Heart left ventricle (tissue), 16 donors: ENCODE measurements around the gene SNX2. TPM values are rescaled to one million over a fixed set of nuclear protein-coding genes. Genes with fewer than 3 reads are reported as not detected.
A peak's percentile ranks its signal among the peaks of the same experiment; 100 is the strongest.

Experiments used
- ATAC-seq, 4 donors: fragments of 200-7000 bp; cut with Tn5 transposase; one replicate each; pipeline ENCODE4 v1.9.1; 2020 to 2022; ENCODE audit warnings: moderate library complexity in 4 of 4, mild to moderate bottlenecking in 3 of 4, moderate number of reproducible peaks in 1 of 4
- DNase-seq, 5 donors: peaks; one replicate each; pipeline ENCODE4 v3.0.0-alpha.2; 2020
- H3K27ac ChIP-seq, 12 donors: fragments of 200-600 bp; sonication (generic) in 4 of 12; one replicate each; pipeline versions ENCODE4 v1.5.0 to v1.8.0; 2016 to 2022; ENCODE audit warnings: mild to moderate bottlenecking in 2 of 12
- H3K27me3 ChIP-seq, 9 donors: fragments of 200-600 bp; sonication (generic) in 2 of 9; one replicate each; pipeline versions ENCODE4 v1.5.1 to v1.8.0; 2016 to 2022; ENCODE audit warnings: mild to moderate bottlenecking in 3 of 9
- H3K36me3 ChIP-seq, 9 donors: fragments of 200-600 bp; sonication (generic) in 2 of 9; one replicate each; pipeline versions ENCODE4 v1.5.0 to v1.8.0; 2018 to 2022; ENCODE audit warnings: mild to moderate bottlenecking in 2 of 9
- H3K4me1 ChIP-seq, 12 donors: fragments of 200-600 bp; sonication (generic) in 4 of 12; one replicate each; pipeline versions ENCODE4 v1.5.0 to v1.8.0; 2016 to 2022; ENCODE audit warnings: mild to moderate bottlenecking in 3 of 12
- H3K4me3 ChIP-seq, 12 donors: fragments of 200-600 bp; sonication (generic) in 4 of 12; one replicate each; pipeline versions ENCODE4 v1.5.0 to v1.8.0; 2017 to 2022; ENCODE audit warnings: mild to moderate bottlenecking in 9 of 12, moderate library complexity in 4 of 12
- H3K9me3 ChIP-seq, 12 donors: fragments of 200-600 bp; sonication (generic) in 4 of 12; one replicate each; pipeline versions ENCODE4 v1.5.0 to v1.8.0; 2016 to 2022; ENCODE audit warnings: mild to moderate bottlenecking in 1 of 12
- POLR2A ChIP-seq, 2 donors: fragments of 450-650 bp; IDR thresholded peaks; one replicate each; pipeline ENCODE4 v1.6.1; 2017; ENCODE audit warnings: antibody characterized with exemption in 2 of 2, mild to moderate bottlenecking in 2 of 2, moderate library complexity in 2 of 2
- WGBS, 4 donors: extraction: QIAGEN DNeasy Blood & Tissue Kit in 2 of 4; methylation state at CpG; one replicate each; pipeline versions ENCODE4 v1.1.5 to v1.1.7; 2013 to 2018; 5-methylcytosine and 5-hydroxymethylcytosine counted together
- intact Hi-C, 10 donors: fragments of 100-400 bp; cut with DNase I; formaldehyde crosslinking; loops; one replicate each; pipeline versions ENCODE4 v1.11.1 to v1.14.2; 2022
- polyA plus RNA-seq, 2 donors: library from polyadenylated mRNA; stranded (reverse); fragments of 200-250 nt; gene quantifications; one replicate each; pipeline ENCODE4 v1.2.3, GENCODE V29; 2013
- total RNA-seq, 9 donors: library from RNA; depleted of rRNA in 2 of 9; stranded (reverse); fragments of >200 nt in 2 of 9; fragmentation: NEBNext Ultra II Directional in 3 of 9; extraction: Animal tissue kit (Norgen Biotek cat#: 25700) in 3 of 9; gene quantifications; one replicate each; pipeline versions ENCODE4 v1.1.0 to v1.2.4, GENCODE V29; 2016 to 2023
- TF ChIP-seq, protein P1 (sequence below), 12 donors: fragments of 200-600 bp; sonication (generic) in 4 of 12; IDR thresholded peaks; one replicate each; pipeline versions ENCODE4 v1.5.0 to v1.8.0; 2018 to 2022; ENCODE audit warnings: antibody characterized with exemption in 12 of 12, mild to moderate bottlenecking in 5 of 12
- donor health status: ischemic (EF 13 %, LVEDD 7.1; RV severe dilation, severe dysfunction).
- donor health status: healthy with polysubstance abuse.
- donor health status: DM: no; HTN: yes; CAD: no.
- donor health status: DM: no; HTN: no; CAD: no.
- donor health status: ischemic (EF 25% LVEDD 6.9; RV normal size, moderate dysfunction).
- donor health status: ischemic (EF 25% LVEDD 5.7; RV mildly dilated, moderate dysfunction).
- donor health status: healthy.
- donor health status: DM: yes; HTN: yes; CAD: no.
- donor health status: ischemic (EF 35%, LVEDD 5.7; RV mildly dilated, moderate dysfunction).
- donor health status: nonischemic (EF 11% LVEDD 7.7; RV severe dilation, severe dysfunction).
- donor health status: DM: yes; HTN: yes; CAD: no.
- donor health status: PGD.
- donor health status: ischemic (EF 29% LVEDD 5.4; RV normal size, mild dysfunction).
- donor health status: nonischemic (EF 23%, LVEDD 6.1; RV moderate dilation, normal function).

SNX2 gene
- total and polyA plus RNA-seq, 11 donors: 16.2 to 67.3 (median 33.4) TPM

DNA sequence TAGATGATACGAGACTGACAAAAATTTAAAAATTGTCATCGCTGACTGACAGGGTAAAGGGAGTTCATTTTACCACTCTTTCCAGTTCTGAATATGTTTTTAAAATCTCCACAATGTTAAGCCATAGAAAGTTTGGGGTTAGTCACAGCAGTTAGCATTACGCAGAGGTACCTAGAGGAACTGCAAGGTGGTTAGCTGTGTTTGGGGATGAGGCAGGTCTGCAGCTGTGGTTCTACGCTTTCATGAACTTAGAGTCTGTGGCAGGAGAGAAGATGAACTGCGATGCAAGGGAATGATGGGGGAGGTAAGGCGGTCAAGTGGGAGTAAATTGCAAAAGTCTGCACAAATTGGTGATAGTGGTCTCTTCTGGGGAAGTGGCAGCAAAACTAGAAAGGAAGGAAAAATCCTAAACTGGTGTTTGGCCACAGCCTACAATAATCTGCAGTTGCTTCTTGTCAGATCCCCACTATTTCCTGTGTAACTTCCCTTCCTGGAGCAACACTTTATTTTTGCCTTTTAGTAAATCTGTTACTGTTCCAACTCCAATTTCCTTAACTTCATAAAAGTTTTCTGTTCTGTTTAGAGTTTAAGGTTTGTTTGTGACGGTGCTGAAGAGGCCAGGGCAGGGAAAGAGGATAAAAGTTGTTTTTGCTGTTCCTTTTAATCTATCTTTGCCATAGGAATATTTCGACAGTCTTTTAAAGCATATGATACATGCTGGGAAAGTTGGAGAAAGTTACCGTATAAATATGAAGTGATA, 38.6 kb upstream of the SNX2 start:
- TF ChIP-seq POLR2A (IDR thresholded peaks at IDR 0.05): no peak
- TF ChIP-seq, protein P1, sequence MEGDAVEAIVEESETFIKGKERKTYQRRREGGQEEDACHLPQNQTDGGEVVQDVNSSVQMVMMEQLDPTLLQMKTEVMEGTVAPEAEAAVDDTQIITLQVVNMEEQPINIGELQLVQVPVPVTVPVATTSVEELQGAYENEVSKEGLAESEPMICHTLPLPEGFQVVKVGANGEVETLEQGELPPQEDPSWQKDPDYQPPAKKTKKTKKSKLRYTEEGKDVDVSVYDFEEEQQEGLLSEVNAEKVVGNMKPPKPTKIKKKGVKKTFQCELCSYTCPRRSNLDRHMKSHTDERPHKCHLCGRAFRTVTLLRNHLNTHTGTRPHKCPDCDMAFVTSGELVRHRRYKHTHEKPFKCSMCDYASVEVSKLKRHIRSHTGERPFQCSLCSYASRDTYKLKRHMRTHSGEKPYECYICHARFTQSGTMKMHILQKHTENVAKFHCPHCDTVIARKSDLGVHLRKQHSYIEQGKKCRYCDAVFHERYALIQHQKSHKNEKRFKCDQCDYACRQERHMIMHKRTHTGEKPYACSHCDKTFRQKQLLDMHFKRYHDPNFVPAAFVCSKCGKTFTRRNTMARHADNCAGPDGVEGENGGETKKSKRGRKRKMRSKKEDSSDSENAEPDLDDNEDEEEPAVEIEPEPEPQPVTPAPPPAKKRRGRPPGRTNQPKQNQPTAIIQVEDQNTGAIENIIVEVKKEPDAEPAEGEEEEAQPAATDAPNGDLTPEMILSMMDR (IDR thresholded peaks at IDR 0.05): no peak
- Histone ChIP-seq H3K27ac (peak overlapping the region in 3 of 12 donors; percentile 6 to 53 (median 40)), H3K36me3 (no peaks in the 10 kb centered on the region), H3K4me3 (no peak overlapping the region), H3K4me1 (peaks cover 0 to 10% (median 0%) of the 10 kb centered on the region in 12 donors), H3K9me3 (peaks cover 0 to 6% (median 0%) of the 10 kb centered on the region in 12 donors), H3K27me3 (no peaks in the 10 kb centered on the region)
- WGBS, 4 donors: 67 to 72% (median 69%) methylated on average over 9 of the region's 9 CpGs
- DNase-seq (no peak), ATAC-seq (no peak)
- intact Hi-C loops: no loop called here

DNA sequence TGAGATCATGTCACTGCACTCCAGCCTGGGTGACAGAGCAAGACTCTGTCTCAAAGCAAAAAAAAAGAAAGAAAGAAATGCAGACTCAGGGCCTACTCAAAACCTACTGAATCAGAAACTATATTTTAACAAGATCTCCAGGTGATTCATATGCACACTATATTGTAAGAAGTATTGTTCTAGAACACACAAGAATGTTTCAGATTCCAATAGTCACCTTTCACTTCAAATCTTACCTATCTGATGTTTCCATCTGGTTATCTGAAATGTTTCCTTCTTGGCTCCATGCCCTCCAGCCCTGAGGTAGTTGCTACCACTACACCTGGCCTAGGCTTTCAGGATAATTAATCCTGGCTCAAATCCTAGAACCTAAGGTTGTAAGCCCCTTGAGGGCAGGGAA, 36.8 kb upstream of the SNX2 start:
- Histone ChIP-seq H3K36me3 (no peaks in the 10 kb centered on the region), H3K4me1 (peaks cover 0 to 10% (median 0%) of the 10 kb centered on the region in 12 donors), H3K4me3 (no peak overlapping the region), H3K27me3 (no peaks in the 10 kb centered on the region), H3K27ac (no peak overlapping the region), H3K9me3 (peaks cover 0 to 6% (median 0%) of the 10 kb centered on the region in 12 donors)
- DNase-seq (no peak), ATAC-seq (no peak)
- TF ChIP-seq, protein P1 (IDR thresholded peaks at IDR 0.05): no peak
- TF ChIP-seq POLR2A (IDR thresholded peaks at IDR 0.05): no peak
- intact Hi-C loops: no loop called here

DNA sequence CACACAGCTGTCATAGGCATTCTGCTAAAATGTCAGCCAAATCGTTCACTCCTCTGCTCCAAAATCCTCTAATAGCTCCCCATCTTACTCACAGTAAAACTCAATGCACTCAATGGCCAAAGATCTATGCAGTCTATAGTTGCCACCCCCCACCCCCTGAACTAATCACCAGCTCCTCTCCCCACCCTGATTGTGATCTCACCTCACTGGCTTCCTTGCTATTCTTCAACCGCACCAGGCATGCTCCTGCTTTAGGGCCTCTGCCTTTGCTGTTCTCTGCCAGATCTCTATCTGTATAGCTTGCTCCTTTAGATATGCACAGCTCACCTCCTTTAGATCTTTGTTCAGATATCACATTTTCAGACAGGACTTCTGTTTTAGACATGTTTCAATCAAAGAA, 33.2 kb upstream of the SNX2 start:
- H3K27ac ChIP-seq: no peak overlapping the region
- no peaks in the 10 kb centered on the region for H3K9me3 ChIP-seq
- TF ChIP-seq POLR2A (IDR thresholded peaks at IDR 0.05): no peak
- TF ChIP-seq, protein P1 (IDR thresholded peaks at IDR 0.05): no peak
- peaks cover 0 to 4% (median 0%) of the 10 kb centered on the region in 12 donors for H3K4me1 ChIP-seq
- no peaks in the 10 kb centered on the region for H3K27me3 ChIP-seq
- ATAC-seq: no peak
- no peak overlapping the region for H3K4me3 ChIP-seq
- H3K36me3 ChIP-seq: no peaks in the 10 kb centered on the region
- 65 to 76% (median 67%) methylated on average over 2 of the region's 2 CpGs for WGBS, 4 donors
- no peak for DNase-seq
- intact Hi-C loops: no loop called here

DNA sequence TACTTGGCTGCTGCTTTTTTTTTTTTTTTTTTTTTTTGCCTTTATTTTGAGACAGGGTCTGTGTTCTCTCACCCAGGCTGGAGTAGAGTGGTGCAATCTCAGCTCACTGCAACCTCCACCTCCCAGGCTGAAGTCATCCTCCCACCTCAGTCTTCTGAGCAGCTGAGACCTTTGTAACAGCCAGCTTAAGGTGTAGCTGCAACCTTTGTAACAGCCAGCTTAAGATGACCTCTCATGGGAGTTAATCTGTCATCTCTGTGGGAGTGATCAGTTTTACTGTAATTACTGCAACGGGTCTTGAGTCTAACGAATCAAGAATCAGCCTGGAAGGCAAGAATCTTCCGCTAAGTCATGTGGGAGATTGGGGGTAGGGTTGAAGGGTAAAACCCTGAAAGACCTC, 31.6 kb upstream of the SNX2 start:
- H3K27ac ChIP-seq: no peak overlapping the region
- intact Hi-C loops: no loop called here
- WGBS, 4 donors: 76 to 87% (median 80%) methylated on average over 3 of the region's 3 CpGs
- TF ChIP-seq, protein P1 (IDR thresholded peaks at IDR 0.05): no peak
- TF ChIP-seq POLR2A (IDR thresholded peaks at IDR 0.05): no peak
- no peaks in the 10 kb centered on the region for H3K9me3 ChIP-seq
- no peaks in the 10 kb centered on the region for H3K27me3 ChIP-seq
- no peaks in the 10 kb centered on the region for H3K36me3 ChIP-seq
- no peak overlapping the region for H3K4me3 ChIP-seq
- ATAC-seq: no peak
- H3K4me1 ChIP-seq: no peaks in the 10 kb centered on the region
- DNase-seq: no peak
